OCI-LY1 (cell line): ENCODE measurements around the gene HEPACAM.

ENCODE experiments used
- EZH2 ChIP-seq: fragments of 200-600 bp; sonication (generic), shearing (Covaris generic); IDR thresholded peaks from 2 replicates; pipeline ENCODE4 v1.8.0; 2017; ENCODE audit warnings: borderline replicate concordance, mixed run types, mild to moderate bottlenecking, antibody characterized with exemption, low read length, moderate library complexity, mixed read lengths
- TF ChIP-seq, protein P1 (sequence below): fragments of 200-600 bp; sonication (generic), shearing (Covaris generic); IDR thresholded peaks from 2 replicates; pipeline ENCODE4 v1.5.1; 2017; ENCODE audit warnings: mild to moderate bottlenecking, antibody characterized with exemption, low read length, moderate library complexity, mixed read lengths

DNA sequence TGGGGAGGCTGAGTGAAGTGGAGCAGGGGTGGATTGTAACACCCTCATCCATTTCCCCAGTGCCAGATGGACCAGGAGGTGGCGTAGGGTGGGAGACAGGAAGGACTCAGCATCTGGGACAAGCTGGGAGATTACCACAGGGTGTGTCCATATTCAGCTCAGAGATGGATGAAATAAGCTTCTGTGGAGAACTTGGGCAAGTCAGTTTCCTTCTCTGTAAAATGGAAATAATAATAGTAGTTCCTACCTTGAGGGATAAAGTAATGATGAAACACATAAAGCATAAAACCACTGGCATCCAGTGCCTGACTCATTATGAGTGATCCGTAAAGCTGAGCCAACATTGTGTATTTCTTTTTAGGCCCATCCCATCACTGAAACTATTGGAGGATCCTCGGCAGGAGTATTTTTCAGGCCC is 37.6 kb downstream of the HEPACAM start:
- TF ChIP-seq, protein P1, sequence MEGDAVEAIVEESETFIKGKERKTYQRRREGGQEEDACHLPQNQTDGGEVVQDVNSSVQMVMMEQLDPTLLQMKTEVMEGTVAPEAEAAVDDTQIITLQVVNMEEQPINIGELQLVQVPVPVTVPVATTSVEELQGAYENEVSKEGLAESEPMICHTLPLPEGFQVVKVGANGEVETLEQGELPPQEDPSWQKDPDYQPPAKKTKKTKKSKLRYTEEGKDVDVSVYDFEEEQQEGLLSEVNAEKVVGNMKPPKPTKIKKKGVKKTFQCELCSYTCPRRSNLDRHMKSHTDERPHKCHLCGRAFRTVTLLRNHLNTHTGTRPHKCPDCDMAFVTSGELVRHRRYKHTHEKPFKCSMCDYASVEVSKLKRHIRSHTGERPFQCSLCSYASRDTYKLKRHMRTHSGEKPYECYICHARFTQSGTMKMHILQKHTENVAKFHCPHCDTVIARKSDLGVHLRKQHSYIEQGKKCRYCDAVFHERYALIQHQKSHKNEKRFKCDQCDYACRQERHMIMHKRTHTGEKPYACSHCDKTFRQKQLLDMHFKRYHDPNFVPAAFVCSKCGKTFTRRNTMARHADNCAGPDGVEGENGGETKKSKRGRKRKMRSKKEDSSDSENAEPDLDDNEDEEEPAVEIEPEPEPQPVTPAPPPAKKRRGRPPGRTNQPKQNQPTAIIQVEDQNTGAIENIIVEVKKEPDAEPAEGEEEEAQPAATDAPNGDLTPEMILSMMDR, result no peak
- no peak for TF ChIP-seq EZH2
